Progenitor cell of endocrine pancreas (in vitro differentiated cells): ENCODE data around the gene SDCBP2. TPM values are rescaled to one million over a fixed set of nuclear protein-coding genes. Genes with fewer than 3 reads are reported as not detected.
A peak's percentile ranks its signal among the peaks of the same experiment; 100 is the strongest.

Experiments
- DNase-seq: peaks from one replicate; pipeline ENCODE4 v3.0.0; 2021; ENCODE audit warnings: low spot score; ENCODE audit not compliant: unreplicated experiment
- H3K27ac Mint-ChIP-seq: 2 replicates; pipeline ENCODE4 v1.8.0; 2021; ENCODE audit warnings: mild to moderate bottlenecking, moderate library complexity, mixed read lengths
- H3K27me3 Mint-ChIP-seq: 2 replicates; pipeline ENCODE4 v1.8.0; 2021; ENCODE audit warnings: mixed read lengths
- H3K36me3 Mint-ChIP-seq: 2 replicates; pipeline ENCODE4 v1.8.0; 2022; ENCODE audit warnings: mixed read lengths; ENCODE audit not compliant: insufficient read depth
- H3K4me1 Mint-ChIP-seq: 2 replicates; pipeline ENCODE4 v1.8.0; 2021; ENCODE audit warnings: low read depth, mixed read lengths
- H3K4me3 Mint-ChIP-seq: 2 replicates; pipeline ENCODE4 v1.8.0; 2021; ENCODE audit warnings: low read depth, mild to moderate bottlenecking, moderate library complexity, mixed read lengths
- H3K9me3 Mint-ChIP-seq: 2 replicates; pipeline ENCODE4 v1.8.0; 2021; ENCODE audit warnings: low read depth, mixed read lengths
- CTCF ChIP-seq: fragments of 200-600 bp; sonication (generic); IDR thresholded peaks from one replicate; pipeline ENCODE4 v1.5.0; 2021; ENCODE audit warnings: antibody characterized with exemption, mild to moderate bottlenecking; ENCODE audit not compliant: unreplicated experiment
- total RNA-seq: library from RNA; stranded (reverse); gene quantifications from 2 replicates; pipeline ENCODE4 v1.2.1, GENCODE V29; 2021

SDCBP2 gene
- total RNA-seq, 1 donor from 2014 or later = 2.0 TPM

GRCh38 chr20:1273366-1273765, 55.6 kb downstream of the SDCBP2 start:
- no peak for TF ChIP-seq CTCF
- no peak for DNase-seq
- Mint-ChIP-seq H3K27ac (no peak overlapping the region), H3K9me3 (no peaks in the 10 kb centered on the region), H3K27me3 (peaks cover 8% of the 10 kb centered on the region), H3K4me3 (no peak overlapping the region), H3K4me1 (no peaks in the 10 kb centered on the region), H3K36me3 (no peaks in the 10 kb centered on the region)

GRCh38 chr20:1272368-1273100, 56.4 kb downstream of the SDCBP2 start:
- peaks cover 10% of the 10 kb centered on the region for H3K27me3 Mint-ChIP-seq
- DNase-seq = no peak
- H3K36me3 Mint-ChIP-seq = no peaks in the 10 kb centered on the region
- H3K4me1 Mint-ChIP-seq = no peaks in the 10 kb centered on the region
- no peak overlapping the region for H3K27ac Mint-ChIP-seq
- no peak overlapping the region for H3K4me3 Mint-ChIP-seq
- no peak for TF ChIP-seq CTCF
- H3K9me3 Mint-ChIP-seq = no peaks in the 10 kb centered on the region

DNA sequence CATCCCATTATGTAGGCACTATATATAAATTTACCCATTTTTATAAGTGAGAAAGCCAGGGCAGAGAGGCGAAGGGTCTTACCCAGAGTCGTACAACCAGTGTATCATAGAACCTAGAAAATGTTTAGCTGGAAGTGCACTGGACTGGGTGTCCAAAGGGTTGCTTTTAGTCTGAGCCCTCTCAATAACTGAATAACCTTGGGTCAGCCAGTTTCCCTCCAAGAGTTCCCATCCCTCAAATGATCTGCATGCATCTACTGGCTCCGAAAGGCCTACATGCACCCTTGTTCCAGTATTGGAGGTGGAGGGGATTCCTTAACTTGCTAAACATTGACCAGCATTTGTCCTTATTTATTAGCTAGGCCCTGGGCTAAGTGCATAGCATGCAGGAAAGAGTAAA, 59.1 kb downstream of the SDCBP2 start:
- Mint-ChIP-seq H3K4me1 (peaks cover 7% of the 10 kb centered on the region), H3K9me3 (no peaks in the 10 kb centered on the region), H3K36me3 (no peaks in the 10 kb centered on the region), H3K27me3 (peaks cover 10% of the 10 kb centered on the region), H3K4me3 (no peak overlapping the region), H3K27ac (no peak overlapping the region)
- DNase-seq = no peak
- TF ChIP-seq CTCF = no peak

DNA sequence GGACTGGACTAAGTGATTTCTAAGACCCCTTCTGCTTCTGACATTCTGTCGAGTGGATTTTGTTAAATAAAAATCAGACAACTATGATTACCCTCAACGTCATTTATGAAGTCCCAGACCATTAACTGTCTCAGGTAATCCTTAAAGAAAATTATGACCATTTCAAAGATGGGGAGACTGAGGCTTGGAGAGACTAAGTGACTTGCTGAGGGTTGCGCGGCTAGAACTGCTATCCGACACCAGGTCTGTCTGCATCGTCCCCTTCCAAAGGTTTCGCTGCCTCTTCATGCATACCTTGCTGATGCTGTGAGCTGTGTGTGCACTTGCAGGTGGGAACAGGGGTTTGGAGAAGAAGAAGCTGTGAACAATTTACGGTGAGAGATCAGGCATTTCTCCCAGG, 59.7 kb downstream of the SDCBP2 start:
- no peaks in the 10 kb centered on the region for H3K36me3 Mint-ChIP-seq
- no peak overlapping the region for H3K4me3 Mint-ChIP-seq
- no peak for TF ChIP-seq CTCF
- H3K27me3 Mint-ChIP-seq = peaks cover 10% of the 10 kb centered on the region
- no peaks in the 10 kb centered on the region for H3K9me3 Mint-ChIP-seq
- peaks cover 8% of the 10 kb centered on the region for H3K4me1 Mint-ChIP-seq
- H3K27ac Mint-ChIP-seq = no peak overlapping the region
- DNase-seq = no peak

GRCh38 chr20:1267809-1268374, 61.0 kb downstream of the SDCBP2 start:
- Mint-ChIP-seq H3K4me1 (peaks cover 8% of the 10 kb centered on the region), H3K4me3 (peak overlapping the region; percentile 23), H3K27ac (no peak overlapping the region), H3K36me3 (no peaks in the 10 kb centered on the region), H3K9me3 (no peaks in the 10 kb centered on the region), H3K27me3 (peaks cover 10% of the 10 kb centered on the region)
- DNase-seq = no peak
- no peak for TF ChIP-seq CTCF
